ENCODE measurements around the gene ABHD14A.

DNA sequence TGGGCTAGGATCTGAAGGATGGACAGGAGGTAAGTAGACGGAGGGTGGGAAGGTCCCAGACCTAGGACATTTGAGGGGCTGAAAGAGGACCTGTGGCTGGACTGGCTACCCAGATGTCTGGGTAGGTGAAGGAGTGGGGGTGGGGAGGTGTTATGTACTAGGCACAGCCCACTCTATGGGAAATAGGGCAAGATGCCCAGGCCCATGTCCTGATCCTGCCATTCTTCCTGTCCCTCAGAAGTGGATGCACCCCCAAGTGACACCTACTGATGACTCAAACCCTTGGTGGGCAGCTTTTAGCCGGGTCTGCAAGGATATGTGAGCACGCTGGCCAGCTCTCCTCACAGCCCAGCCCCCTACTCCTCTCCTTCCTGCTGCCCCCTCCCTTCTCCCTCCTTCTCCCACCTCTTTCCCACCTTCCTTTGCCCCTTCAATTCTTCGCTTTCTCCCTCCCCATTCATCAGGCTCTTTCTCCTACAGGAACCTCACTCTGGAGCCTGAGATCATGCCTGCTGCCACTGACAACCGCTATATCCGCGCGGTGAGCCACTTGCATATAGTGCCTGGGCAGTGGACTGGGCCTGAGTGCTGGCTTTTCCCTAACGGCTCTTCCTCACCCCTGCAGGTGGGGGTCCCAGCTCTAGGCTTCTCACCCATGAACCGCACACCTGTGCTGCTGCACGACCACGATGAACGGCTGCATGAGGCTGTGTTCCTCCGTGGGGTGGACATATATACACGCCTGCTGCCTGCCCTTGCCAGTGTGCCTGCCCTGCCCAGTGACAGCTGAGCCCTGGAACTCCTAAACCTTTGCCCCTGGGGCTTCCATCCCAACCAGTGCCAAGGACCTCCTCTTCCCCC is 13.7 kb downstream of the ABHD14A start:
- TF ChIP-seq, protein P1, sequence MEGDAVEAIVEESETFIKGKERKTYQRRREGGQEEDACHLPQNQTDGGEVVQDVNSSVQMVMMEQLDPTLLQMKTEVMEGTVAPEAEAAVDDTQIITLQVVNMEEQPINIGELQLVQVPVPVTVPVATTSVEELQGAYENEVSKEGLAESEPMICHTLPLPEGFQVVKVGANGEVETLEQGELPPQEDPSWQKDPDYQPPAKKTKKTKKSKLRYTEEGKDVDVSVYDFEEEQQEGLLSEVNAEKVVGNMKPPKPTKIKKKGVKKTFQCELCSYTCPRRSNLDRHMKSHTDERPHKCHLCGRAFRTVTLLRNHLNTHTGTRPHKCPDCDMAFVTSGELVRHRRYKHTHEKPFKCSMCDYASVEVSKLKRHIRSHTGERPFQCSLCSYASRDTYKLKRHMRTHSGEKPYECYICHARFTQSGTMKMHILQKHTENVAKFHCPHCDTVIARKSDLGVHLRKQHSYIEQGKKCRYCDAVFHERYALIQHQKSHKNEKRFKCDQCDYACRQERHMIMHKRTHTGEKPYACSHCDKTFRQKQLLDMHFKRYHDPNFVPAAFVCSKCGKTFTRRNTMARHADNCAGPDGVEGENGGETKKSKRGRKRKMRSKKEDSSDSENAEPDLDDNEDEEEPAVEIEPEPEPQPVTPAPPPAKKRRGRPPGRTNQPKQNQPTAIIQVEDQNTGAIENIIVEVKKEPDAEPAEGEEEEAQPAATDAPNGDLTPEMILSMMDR (IDR thresholded peaks at IDR 0.05; ENCODE audit: low read length) = no peak
- TF ChIP-seq EZH2 (optimal IDR thresholded peaks at IDR 0.05; ENCODE audit: low read depth, low read length) (no peak), EZH2phosphoT487 (IDR thresholded peaks at IDR 0.05; ENCODE audit: low read length) (no peak)

Measured in MM.1S (cell line).